Neuronal stem cell (in vitro differentiated cells): ENCODE results near the gene GCC2.
"Not testable (repeated sequence)": the region's sequence is repeated elsewhere in the genome, so short reads cannot be mapped to it uniquely, and the experiment has no call there.

Experiments
- DNase-seq: peaks from one replicate; pipeline ENCODE4 v3.0.0-alpha.2; 2013; ENCODE audit warnings: low spot score
- H2AFZ ChIP-seq: one replicate; pipeline ENCODE4 v1.6.1; 2013; ENCODE audit warnings: mild to moderate bottlenecking, low read length, inconsistent platforms
- H2AK5ac ChIP-seq: 2 replicates; pipeline ENCODE4 v1.6.1; 2013; ENCODE audit warnings: low read depth, mild to moderate bottlenecking, inconsistent platforms, low read length, moderate library complexity, mixed read lengths
- H2BK120ac ChIP-seq: 2 replicates; pipeline ENCODE4 v1.6.1; 2013; ENCODE audit warnings: low read depth, mild to moderate bottlenecking, inconsistent platforms, low read length, moderate library complexity, mixed read lengths
- H2BK12ac ChIP-seq: one replicate; pipeline ENCODE4 v1.6.1; 2013; ENCODE audit warnings: low read length, inconsistent platforms
- H2BK15ac ChIP-seq: 2 replicates; pipeline ENCODE4 v1.6.1; 2013; ENCODE audit warnings: mild to moderate bottlenecking, low read length, inconsistent platforms, mixed read lengths
- H2BK5ac ChIP-seq: one replicate; pipeline ENCODE4 v1.6.1; 2013; ENCODE audit warnings: inconsistent platforms, mild to moderate bottlenecking, low read length, moderate library complexity
- H3K14ac ChIP-seq: one replicate; pipeline ENCODE4 v1.6.1; 2013; ENCODE audit warnings: low read length, inconsistent platforms
- H3K18ac ChIP-seq: 2 replicates; pipeline ENCODE4 v1.6.1; 2013; ENCODE audit warnings: low read length, inconsistent platforms
- H3K23ac ChIP-seq: 2 replicates; pipeline ENCODE4 v1.6.1; 2013; ENCODE audit warnings: low read depth, mild to moderate bottlenecking, mixed read lengths, low read length, inconsistent platforms; ENCODE audit not compliant: poor library complexity
- H3K27ac ChIP-seq: replicated peaks from 3 replicates; pipeline ENCODE4 v1.5.1; 2013; ENCODE audit warnings: low read length, inconsistent platforms
- H3K27me3 ChIP-seq, 3 experiments: 2 replicates each; pipeline ENCODE4 v1.6.1; 2013; ENCODE audit warnings: low read length in 3 of 3, mild to moderate bottlenecking in 2 of 3, inconsistent platforms in 1 of 3, low read depth in 1 of 3, mixed read lengths in 1 of 3, moderate library complexity in 1 of 3; ENCODE audit not compliant: control insufficient read depth in 3 of 3, insufficient read depth in 3 of 3
- H3K36me3 ChIP-seq, 2 donors: replicated peaks in 1 of 2; 2 replicates each; pipeline ENCODE4 v1.6.1; 2013; ENCODE audit warnings: low read length in 2 of 2; ENCODE audit not compliant: control insufficient read depth in 2 of 2, insufficient read depth in 2 of 2
- H3K4ac ChIP-seq: 2 replicates; pipeline ENCODE4 v1.6.1; 2013; ENCODE audit warnings: inconsistent platforms, mild to moderate bottlenecking, low read length, moderate library complexity
- H3K4me1 ChIP-seq, 2 donors: 1 replicate in 1 of 2; 2 replicates in 1 of 2; pipeline ENCODE4 v1.6.1; 2013; ENCODE audit warnings: low read length in 2 of 2, low read depth in 1 of 2; ENCODE audit not compliant: control insufficient read depth in 2 of 2, insufficient read depth in 1 of 2
- H3K4me2 ChIP-seq: one replicate; pipeline ENCODE4 v1.6.1; 2013; ENCODE audit warnings: mild to moderate bottlenecking, low read length, inconsistent platforms; ENCODE audit not compliant: insufficient read depth, poor library complexity, severe bottlenecking
- H3K4me3 ChIP-seq, 2 donors: 2 replicates each; pipeline ENCODE4 v1.5.1; 2013; ENCODE audit warnings: low read length in 2 of 2, mild to moderate bottlenecking in 2 of 2, inconsistent platforms in 1 of 2, moderate library complexity in 1 of 2
- H3K79me1 ChIP-seq: one replicate; pipeline ENCODE4 v1.6.1; 2013; ENCODE audit warnings: low read depth, mild to moderate bottlenecking, inconsistent platforms, low read length, moderate library complexity
- H3K9ac ChIP-seq: one replicate; pipeline ENCODE4 v1.6.1; 2013; ENCODE audit warnings: mild to moderate bottlenecking, low read depth, low read length, inconsistent platforms; ENCODE audit not compliant: poor library complexity
- H3K9me3 ChIP-seq, 2 donors: replicated peaks in 1 of 2; 2 replicates each; pipeline versions ENCODE3 to v1.6.1; 2013; ENCODE audit warnings: low read length in 2 of 2, mild to moderate bottlenecking in 2 of 2, inconsistent platforms in 1 of 2, low read depth in 1 of 2, mixed read lengths in 1 of 2, moderate library complexity in 1 of 2; ENCODE audit not compliant: control insufficient read depth in 2 of 2, insufficient read depth in 1 of 2
- H4K8ac ChIP-seq: one replicate; pipeline ENCODE4 v1.6.1; 2013; ENCODE audit warnings: low read depth, mild to moderate bottlenecking, inconsistent platforms, low read length, moderate library complexity
- H4K91ac ChIP-seq: one replicate; pipeline ENCODE4 v1.6.1; 2013; ENCODE audit warnings: low read length, low read depth, mild to moderate bottlenecking, inconsistent platforms; ENCODE audit not compliant: poor library complexity
- whole genome bisulfite sequencing, 2 donors: extraction: QIAGEN DNeasy Blood & Tissue Kit; methylation state at CpG; one replicate each; pipeline ENCODE4 v1.1.7; 2013; ENCODE audit warnings: missing lambda C conversion rate in 2 of 2, mixed read lengths in 1 of 2; ENCODE audit not compliant: insufficient read length in 2 of 2, insufficient replicate concordance in 1 of 2; ENCODE audit errors: extremely low coverage in 2 of 2; 5-methylcytosine and 5-hydroxymethylcytosine counted together

Gene GCC2

DNA sequence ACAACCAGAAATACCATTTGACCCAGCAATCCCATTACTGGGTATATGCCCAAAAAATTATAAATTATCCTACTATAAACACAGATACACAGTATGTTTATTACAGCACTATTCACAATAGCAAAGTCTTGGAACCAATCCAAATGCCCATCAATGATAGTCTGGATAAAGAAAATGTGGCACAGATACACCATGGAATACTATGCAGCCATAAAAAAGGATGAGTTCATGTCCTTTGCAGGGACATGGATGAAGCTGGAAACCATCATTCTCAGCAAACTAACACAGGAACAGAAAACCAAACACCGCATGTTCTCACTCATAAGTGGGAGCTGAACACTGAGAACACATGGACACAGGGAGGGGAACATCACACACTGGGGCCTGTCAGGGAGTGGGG lies 13.4 kb upstream of the GCC2 start:
- not testable (repeated sequence) for DNase-seq

GRCh38 chr2:108436976-108437375 lies 12.0 kb upstream of the GCC2 start:
- Histone ChIP-seq H2BK15ac (no peak overlapping the region), H3K9me3 (no peaks in the 10 kb centered on the region), H3K4me1 (no peaks in the 10 kb centered on the region), H3K27me3 (no peaks in the 10 kb centered on the region), H3K4me3 (no peak overlapping the region), H3K14ac (no peak overlapping the region), H2AFZ (no peak overlapping the region), H2BK120ac (no peak overlapping the region), H3K27ac (no peak overlapping the region), H3K4ac (no peak overlapping the region), H2BK5ac (no peak overlapping the region), H3K18ac (no peak overlapping the region), H2AK5ac (no peak overlapping the region), H3K4me2 (no peak overlapping the region), H3K79me1 (no peaks in the 10 kb centered on the region), H3K36me3 (no peaks in the 10 kb centered on the region), H3K23ac (no peak overlapping the region), H4K91ac (no peak overlapping the region), H4K8ac (no peak overlapping the region), H2BK12ac (no peak overlapping the region), H3K9ac (no peak overlapping the region)
- WGBS, 2 donors: no CpG with 5 or more reads among the region's 1 CpG
- DNase-seq: no peak

More for the DNA sequence above, 13.4 kb upstream of the GCC2 start:
- not testable (repeated sequence) for H3K18ac ChIP-seq, H2AK5ac ChIP-seq, H3K27me3 ChIP-seq, H3K14ac ChIP-seq, H3K4ac ChIP-seq, H3K4me2 ChIP-seq, H3K4me1 ChIP-seq, H3K79me1 ChIP-seq, H4K91ac ChIP-seq, H3K9me3 ChIP-seq, H2BK15ac ChIP-seq, H2BK12ac ChIP-seq, H3K23ac ChIP-seq, H3K9ac ChIP-seq, H2BK5ac ChIP-seq, H3K36me3 ChIP-seq, H3K27ac ChIP-seq, H2AFZ ChIP-seq, H3K4me3 ChIP-seq, H2BK120ac ChIP-seq, H4K8ac ChIP-seq
- no CpG with 5 or more reads among the region's 1 CpG for WGBS, 2 donors

DNA sequence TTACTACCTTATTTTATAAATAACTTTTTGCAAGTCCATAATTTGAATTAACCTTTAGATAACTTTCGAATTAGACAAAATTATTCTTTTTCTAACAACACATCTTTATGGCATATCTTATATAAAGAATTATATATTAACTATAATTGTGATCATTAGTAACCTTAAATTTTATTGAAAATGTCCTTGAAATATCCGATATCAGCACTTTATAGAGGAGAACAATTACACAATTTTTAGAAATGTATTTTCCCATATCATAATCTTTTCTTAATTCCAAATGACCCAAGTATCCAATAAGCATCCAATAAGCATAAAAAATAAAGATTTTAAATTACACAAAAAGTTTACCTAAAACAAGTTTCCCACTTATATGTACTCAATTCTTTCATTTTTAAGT lies 7.3 kb upstream of the GCC2 start:
- no peaks in the 10 kb centered on the region for H3K36me3 ChIP-seq
- 100% methylated on average over 1 of the region's 2 CpGs for WGBS, 2 donors
- no peak overlapping the region for H3K14ac ChIP-seq
- no peak overlapping the region for H3K18ac ChIP-seq
- H4K91ac ChIP-seq: no peak overlapping the region
- H2AFZ ChIP-seq: no peak overlapping the region
- H3K4me2 ChIP-seq: no peak overlapping the region
- H2BK120ac ChIP-seq: no peak overlapping the region
- H4K8ac ChIP-seq: no peak overlapping the region
- no peak for DNase-seq
- no peak overlapping the region for H3K27ac ChIP-seq
- no peak overlapping the region for H3K4me3 ChIP-seq
- H3K4me1 ChIP-seq: no peaks in the 10 kb centered on the region
- no peaks in the 10 kb centered on the region for H3K27me3 ChIP-seq
- H3K79me1 ChIP-seq: no peaks in the 10 kb centered on the region
- no peak overlapping the region for H3K9ac ChIP-seq
- no peak overlapping the region for H2AK5ac ChIP-seq
- no peak overlapping the region for H2BK5ac ChIP-seq
- H2BK15ac ChIP-seq: no peak overlapping the region
- H3K9me3 ChIP-seq: no peaks in the 10 kb centered on the region
- no peak overlapping the region for H2BK12ac ChIP-seq
- H3K23ac ChIP-seq: no peak overlapping the region
- no peak overlapping the region for H3K4ac ChIP-seq

- Histone ChIP-seq H3K9ac (no peak overlapping the region), H2AK5ac (no peak overlapping the region), H3K27ac (no peak overlapping the region), H3K79me1 (peaks cover 2% of the 10 kb centered on the region), H3K18ac (peak overlapping the region; percentile 41), H3K9me3 (no peaks in the 10 kb centered on the region), H3K27me3 (no peaks in the 10 kb centered on the region), H2AFZ (peak overlapping the region; percentile 62), H3K4me2 (no peak overlapping the region), H3K36me3 (no peaks in the 10 kb centered on the region), H4K91ac (no peak overlapping the region), H3K14ac (no peak overlapping the region), H3K4me3 (no peak overlapping the region), H2BK5ac (no peak overlapping the region), H2BK15ac (no peak overlapping the region), H4K8ac (peak overlapping the region; percentile 24), H3K23ac (no peak overlapping the region), H2BK120ac (no peak overlapping the region), H3K4ac (no peak overlapping the region), H3K4me1 (peaks cover 3 to 5% of the 10 kb centered on the region in 2 donors), H2BK12ac (no peak overlapping the region)
- WGBS, 2 donors: no CpG with 5 or more reads among the region's 1 CpG
- no peak for DNase-seq
Measured at GRCh38 chr2:108444941-108445840, 3.8 kb upstream of the GCC2 start.
